Stimulated activated CD4-positive, alpha-beta T cell treated with anti-CD3 and anti-CD28 coated beads, Interleukin-1b, Interleukin-23, amount 100 ng/mL, for 48 hours (primary cell): Measurements from ENCODE around the gene PHIP.
A peak's percentile ranks its signal among the peaks of the same experiment; 100 is the strongest.
"Not testable (repeated sequence)": the region's sequence is repeated elsewhere in the genome, so short reads cannot be mapped to it uniquely, and the experiment has no call there.

Experiments used
- DNase-seq: peaks from one replicate; pipeline ENCODE4 v3.0.0-alpha.2; 2020

Gene PHIP

GRCh38 chr6:78911218-78911940, 166.7 kb downstream of the PHIP start:
- no peak for DNase-seq

GRCh38 chr6:78910591-78911171, 167.4 kb downstream of the PHIP start:
- DNase-seq: peak; percentile 16

- DNase-seq: no peak
Observed at GRCh38 chr6:78910010-78910409, 168.0 kb downstream of the PHIP start.

- no peak for DNase-seq
Observed at GRCh38 chr6:78909391-78909790, 168.7 kb downstream of the PHIP start.

- DNase-seq: no peak
Observed at GRCh38 chr6:78908621-78909020, 169.4 kb downstream of the PHIP start.

- no peak for DNase-seq
Observed at GRCh38 chr6:78896227-78896626, 181.8 kb downstream of the PHIP start.

- not testable (repeated sequence) for DNase-seq
Observed at GRCh38 chr6:78889901-78890300, 188.2 kb downstream of the PHIP start.
